ENCODE data around the gene STX19. TPM values are rescaled to one million over a fixed set of nuclear protein-coding genes. Genes with fewer than 3 reads are reported as not detected.

STX19 gene
- total RNA-seq, 4 donors from 2014 or later: not detected

GRCh38 chr3:94015025-94015424 is 13.4 kb downstream of the STX19 start:
- H3K9me3 ChIP-seq: no peaks in the 10 kb centered on the region
- intact Hi-C loops (cut with DNase I): no loop called here
- no peak for DNase-seq (ENCODE audit: extremely low spot score)
- H3K27ac ChIP-seq (replicated peaks in 1 of 4): no peak overlapping the region
- no peaks in the 10 kb centered on the region for H3K27me3 ChIP-seq
- no peaks in the 10 kb centered on the region for H3K4me1 ChIP-seq
- WGBS: 89% methylated on average over 1 of the region's 1 CpG
- H3K4me3 ChIP-seq: no peak overlapping the region
- no peak for TF ChIP-seq CTCF (IDR thresholded peaks at IDR 0.05)
- TF ChIP-seq POLR2A (IDR thresholded peaks at IDR 0.05; ENCODE audit: low read depth): no peak
- TF ChIP-seq POLR2AphosphoS5 (IDR thresholded peaks at IDR 0.05): no peak
- TF ChIP-seq EP300 (IDR thresholded peaks at IDR 0.05): no peak
- no peaks in the 10 kb centered on the region for H3K36me3 ChIP-seq

- 76% methylated on average over 1 of the region's 1 CpG for WGBS
- Histone ChIP-seq H3K9me3 (no peaks in the 10 kb centered on the region), H3K27me3 (no peaks in the 10 kb centered on the region), H3K36me3 (no peaks in the 10 kb centered on the region), H3K4me1 (peaks cover 0 to 9% (median 7%) of the 10 kb centered on the region in 4 donors), H3K27ac (replicated peaks in 1 of 4) (no peak overlapping the region), H3K4me3 (no peak overlapping the region)
- intact Hi-C loops (cut with DNase I): no loop called here
- TF ChIP-seq POLR2AphosphoS5 (IDR thresholded peaks at IDR 0.05) (no peak), CTCF (IDR thresholded peaks at IDR 0.05) (no peak)
- DNase-seq (ENCODE audit: extremely low spot score): no peak
These were observed 16.2 kb downstream of the STX19 start for GRCh38 chr3:94012185-94012584.

GRCh38 chr3:94011233-94011711 is 17.1 kb downstream of the STX19 start:
- TF ChIP-seq POLR2AphosphoS5 (IDR thresholded peaks at IDR 0.05) (no peak), EP300 (IDR thresholded peaks at IDR 0.05) (no peak), POLR2A (IDR thresholded peaks at IDR 0.05; ENCODE audit: low read depth) (no peak), CTCF (IDR thresholded peaks at IDR 0.05) (no peak)
- H3K9me3 ChIP-seq: no peaks in the 10 kb centered on the region
- WGBS: 89% methylated on average over 3 of the region's 3 CpGs
- no peak overlapping the region for H3K4me3 ChIP-seq
- intact Hi-C loops (cut with DNase I): no loop called here
- no peak for DNase-seq (ENCODE audit: extremely low spot score)
- no peaks in the 10 kb centered on the region for H3K36me3 ChIP-seq
- peaks cover 0 to 9% (median 7%) of the 10 kb centered on the region in 4 donors for H3K4me1 ChIP-seq
- no peak overlapping the region for H3K27ac ChIP-seq (replicated peaks in 1 of 4)
- H3K27me3 ChIP-seq: no peaks in the 10 kb centered on the region

GRCh38 chr3:94009608-94010007 is 18.8 kb downstream of the STX19 start:
- WGBS: 88% methylated on average over 2 of the region's 2 CpGs
- H3K27ac ChIP-seq (replicated peaks in 1 of 4): no peak overlapping the region
- intact Hi-C loops (cut with DNase I): loop anchor here (5.0 kb wide), 1 partner anchor 58 kb away; no protein-coding TSS in a partner anchor
- H3K27me3 ChIP-seq: no peaks in the 10 kb centered on the region
- peaks cover 0 to 11% (median 10%) of the 10 kb centered on the region in 4 donors for H3K4me1 ChIP-seq
- no peaks in the 10 kb centered on the region for H3K36me3 ChIP-seq
- no peak overlapping the region for H3K4me3 ChIP-seq
- TF ChIP-seq CTCF (IDR thresholded peaks at IDR 0.05) (no peak), EP300 (IDR thresholded peaks at IDR 0.05) (no peak), POLR2A (IDR thresholded peaks at IDR 0.05; ENCODE audit: low read depth) (no peak), POLR2AphosphoS5 (IDR thresholded peaks at IDR 0.05) (no peak)
- no peak for DNase-seq (ENCODE audit: extremely low spot score)
- no peaks in the 10 kb centered on the region for H3K9me3 ChIP-seq

GRCh38 chr3:94008253-94008652 is 20.1 kb downstream of the STX19 start:
- H3K27ac ChIP-seq (replicated peaks in 1 of 4): peak overlapping the region in 1 of 4 donors; percentile 3
- 57% methylated on average over 2 of the region's 2 CpGs for WGBS
- H3K4me1 ChIP-seq: peaks cover 0 to 13% (median 10%) of the 10 kb centered on the region in 4 donors
- H3K27me3 ChIP-seq: no peaks in the 10 kb centered on the region
- H3K36me3 ChIP-seq: no peaks in the 10 kb centered on the region
- no peak overlapping the region for H3K4me3 ChIP-seq
- intact Hi-C loops (cut with DNase I): loop anchor here (5.0 kb wide), 1 partner anchor 59 kb away; no protein-coding TSS in a partner anchor
- no peak for DNase-seq (ENCODE audit: extremely low spot score)
- no peaks in the 10 kb centered on the region for H3K9me3 ChIP-seq
- no peak for TF ChIP-seq POLR2A (IDR thresholded peaks at IDR 0.05; ENCODE audit: low read depth)
- TF ChIP-seq CTCF (IDR thresholded peaks at IDR 0.05): no peak
- no peak for TF ChIP-seq POLR2AphosphoS5 (IDR thresholded peaks at IDR 0.05)
- no peak for TF ChIP-seq EP300 (IDR thresholded peaks at IDR 0.05)

Measured in esophagus muscularis mucosa (tissue), 4 donors.